ENCODE measurements around the gene UQCR11.

GRCh38 chr19:1553415-1553814, 51.8 kb downstream of the UQCR11 start:
- no peak for TF ChIP-seq CTCF (IDR thresholded peaks at IDR 0.05; ENCODE audit: control extremely low read depth in 1 of 3, insufficient read depth in 1 of 3, low read depth in 1 of 3, low read length in 3 of 3)
- no peak for TF ChIP-seq POLR2A (IDR thresholded peaks at IDR 0.05; ENCODE audit: control extremely low read depth in 1 of 2, low read depth in 2 of 2, low read length in 2 of 2)
- TF ChIP-seq ZNF274 (IDR thresholded peaks at IDR 0.05; ENCODE audit: borderline replicate concordance, extremely low read depth, low read length) = no peak
- no peak for TF ChIP-seq PHF8 (conservative IDR thresholded peaks at IDR 0.05; ENCODE audit: low read depth, low read length)
- TF ChIP-seq MAX (IDR thresholded peaks at IDR 0.05) = no peak
- no peak for TF ChIP-seq SIX5 (IDR thresholded peaks at IDR 0.05; ENCODE audit: low read depth, low read length)
- TF ChIP-seq JUND (IDR thresholded peaks at IDR 0.05; ENCODE audit: low read length) = no peak
- TF ChIP-seq GTF2F1 (IDR thresholded peaks at IDR 0.05; ENCODE audit: borderline replicate concordance, low read depth, low read length) = no peak
- TF ChIP-seq SIN3A (conservative IDR thresholded peaks at IDR 0.05 in 1 of 2, IDR thresholded peaks at IDR 0.05 in 1 of 2; ENCODE audit: low read depth in 1 of 2, low read length in 2 of 2) = no peak
- no peak for TF ChIP-seq EP300 (IDR thresholded peaks at IDR 0.05; ENCODE audit: borderline replicate concordance in 1 of 2, low read depth in 2 of 2, low read length in 2 of 2)
- TF ChIP-seq SP1 (IDR thresholded peaks at IDR 0.05; ENCODE audit: low read depth, low read length) = no peak
